AG04450 (cell line): ENCODE results near the gene PRKN. TPM values are rescaled to one million over a fixed set of nuclear protein-coding genes. Genes with fewer than 3 reads are reported as not detected.

ENCODE experiments used
- CTCF ChIA-PET: fragments of 300-600, 350-600 bp; formaldehyde crosslinking; extraction: SDS; loops from one replicate; lab custom pipeline; 2022; ENCODE audit warnings: antibody characterized with exemption, inconsistent platforms; lab: Charles Lee
- POLR2A ChIA-PET: fragments of 350-600 bp; formaldehyde crosslinking; extraction: SDS; loops from one replicate; lab custom pipeline; 2021; ENCODE audit warnings: antibody characterized with exemption, inconsistent platforms; lab: Yijun Ruan, JAX
- DNase-seq: peaks from one replicate; pipeline ENCODE4 v3.0.0-alpha.2; 2011; ENCODE audit warnings: low read depth, low spot score
- H3K27ac ChIP-seq: one replicate; pipeline ENCODE4 v1.5.1; 2012; ENCODE audit warnings: low read depth, low read length, control low read depth
- H3K27me3 ChIP-seq: one replicate; pipeline ENCODE4 v1.6.0; 2012; ENCODE audit warnings: low read length; ENCODE audit not compliant: control insufficient read depth, insufficient read depth
- H3K4me3 ChIP-seq: 2 replicates; pipeline ENCODE4 v1.5.1; 2011; ENCODE audit warnings: mild to moderate bottlenecking, low read depth, low read length, control low read depth
- H3K9me3 ChIP-seq: 2 replicates; pipeline ENCODE4 v1.5.1; 2012; ENCODE audit warnings: low read length; ENCODE audit not compliant: control insufficient read depth, insufficient read depth
- CTCF ChIP-seq: IDR thresholded peaks from 2 replicates; pipeline ENCODE4 v1.5.1; 2011; ENCODE audit warnings: low read depth, low read length, control low read depth, inconsistent platforms
- polyA plus RNA-seq: library from polyadenylated mRNA; depleted of rRNA; stranded (reverse); fragments of >200 nt; gene quantifications from 2 replicates; pipeline ENCODE4 v1.2.3, GENCODE V29; 2011

Gene PRKN
- polyA plus RNA-seq, 1 experiment = not detected

- Histone ChIP-seq H3K27ac (no peak overlapping the region), H3K4me3 (no peak overlapping the region), H3K9me3 (peaks cover 3% of the 10 kb centered on the region; the same call in 1 of the 2 replicates), H3K27me3 (no peaks in the 10 kb centered on the region)
- POLR2A ChIA-PET = no interaction called here
- CTCF ChIA-PET = no interaction called here
- DNase-seq = no peak
- no peak for TF ChIP-seq CTCF
These were observed 766.5 kb downstream of the PRKN start for GRCh38 chr6:161961046-161961445.

- CTCF ChIA-PET = no interaction called here
- Histone ChIP-seq H3K9me3 (peaks cover 6% of the 10 kb centered on the region), H3K4me3 (no peak overlapping the region), H3K27ac (no peak overlapping the region), H3K27me3 (no peaks in the 10 kb centered on the region)
- POLR2A ChIA-PET = no interaction called here
- DNase-seq = no peak
- TF ChIP-seq CTCF = no peak
These were observed 768.5 kb downstream of the PRKN start for GRCh38 chr6:161959072-161959471.

GRCh38 chr6:161956082-161956481 lies 771.5 kb downstream of the PRKN start:
- Histone ChIP-seq H3K9me3 (peaks cover 10% of the 10 kb centered on the region), H3K27me3 (no peaks in the 10 kb centered on the region), H3K4me3 (no peak overlapping the region), H3K27ac (no peak overlapping the region)
- TF ChIP-seq CTCF = no peak
- DNase-seq = no peak
- ChIA-PET POLR2A (no interaction called here), CTCF (no interaction called here)

GRCh38 chr6:161954699-161955276 lies 772.8 kb downstream of the PRKN start:
- Histone ChIP-seq H3K27ac (no peak overlapping the region), H3K4me3 (no peak overlapping the region), H3K9me3 (peaks cover 10% of the 10 kb centered on the region), H3K27me3 (no peaks in the 10 kb centered on the region)
- no peak for DNase-seq
- ChIA-PET CTCF (no interaction called here), POLR2A (no interaction called here)
- no peak for TF ChIP-seq CTCF

GRCh38 chr6:161954077-161954476 lies 773.5 kb downstream of the PRKN start:
- Histone ChIP-seq H3K27me3 (no peaks in the 10 kb centered on the region), H3K27ac (no peak overlapping the region), H3K4me3 (no peak overlapping the region), H3K9me3 (peaks cover 8% of the 10 kb centered on the region)
- ChIA-PET CTCF (no interaction called here), POLR2A (no interaction called here)
- DNase-seq = no peak
- TF ChIP-seq CTCF = no peak
